NCI-H774 (cell line): ENCODE data around the gene NCKAP1.
"Not testable (repeated sequence)": the region's sequence is repeated elsewhere in the genome, so short reads cannot be mapped to it uniquely, and the experiment has no call there.

ENCODE experiments used
- DNase-seq: peaks from one replicate; lab custom pipeline; 2025; lab: John Stamatoyannopoulos, UW

NCKAP1 gene

DNA sequence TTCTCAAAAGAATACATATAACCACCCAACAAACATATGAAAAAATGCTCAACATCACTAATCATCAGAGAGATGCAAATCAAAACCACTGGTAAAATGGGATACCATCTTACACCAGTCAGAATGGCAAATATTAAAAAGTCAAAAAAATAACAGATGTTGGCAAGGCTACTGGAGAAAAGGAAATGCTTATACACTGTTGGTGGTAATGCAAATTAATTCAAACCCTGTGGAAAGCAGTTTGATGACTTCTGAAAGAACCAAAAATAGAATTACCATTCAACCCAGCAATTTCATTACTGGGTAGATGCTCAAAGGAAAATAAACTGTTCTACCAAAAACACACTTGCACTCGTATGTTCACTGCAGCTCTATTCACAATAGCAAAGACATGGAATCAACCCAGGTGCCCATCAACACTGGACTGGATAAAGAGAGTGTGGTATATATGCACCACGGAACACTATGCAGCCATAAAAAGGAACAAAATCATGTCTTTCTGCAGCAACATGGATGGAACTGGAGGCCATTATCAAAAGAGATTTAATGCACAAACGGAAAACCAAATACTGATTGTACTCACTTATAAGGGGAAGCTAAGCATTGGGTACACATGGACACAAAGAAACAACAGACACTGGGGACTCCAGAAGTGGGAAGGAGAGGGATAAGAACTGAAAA is 38.8 kb downstream of the NCKAP1 start:
- DNase-seq = no peak

- DNase-seq = no peak
Observed at GRCh38 chr2:182994228-182994912, 43.9 kb downstream of the NCKAP1 start.

DNA sequence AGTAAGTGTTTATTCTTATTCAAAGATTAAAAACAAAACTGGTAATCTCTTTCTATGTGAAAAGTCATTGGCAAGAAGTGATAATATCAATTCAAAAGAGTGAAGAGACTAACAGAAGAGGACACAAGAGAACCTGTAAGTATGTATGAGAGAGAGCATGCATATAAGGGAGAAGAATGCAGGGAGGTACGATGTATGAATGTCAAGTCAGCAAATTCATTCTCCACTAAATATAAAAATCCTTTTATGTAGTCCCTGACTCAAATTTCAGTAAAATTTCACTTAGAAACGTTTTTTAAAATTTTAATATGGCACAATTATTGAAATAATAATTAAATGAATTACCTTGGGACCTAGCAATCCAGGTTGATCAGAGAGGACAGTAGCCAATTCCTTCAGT is 55.3 kb downstream of the NCKAP1 start:
- DNase-seq = no peak

GRCh38 chr2:182981475-182981874 is 56.8 kb downstream of the NCKAP1 start:
- not testable (repeated sequence) for DNase-seq

DNA sequence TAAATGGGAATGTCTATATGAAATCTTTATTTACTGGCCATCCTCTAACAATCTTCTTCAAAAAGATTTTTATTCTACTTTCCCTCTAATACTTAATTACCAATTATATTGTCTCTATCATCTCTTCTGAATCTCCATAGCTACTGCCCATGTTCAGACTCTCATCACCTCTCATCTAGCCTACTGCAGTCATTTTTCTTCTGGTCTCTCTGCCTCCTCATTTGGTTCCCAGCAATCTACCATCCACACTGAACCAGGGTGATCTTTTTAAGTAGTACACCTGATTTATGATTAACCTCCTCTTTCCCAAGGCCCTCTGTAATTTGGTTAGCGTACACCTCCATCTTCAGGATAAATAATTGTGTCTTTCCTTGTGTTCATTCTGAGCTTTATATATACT is 57.6 kb downstream of the NCKAP1 start:
- no peak for DNase-seq

DNA sequence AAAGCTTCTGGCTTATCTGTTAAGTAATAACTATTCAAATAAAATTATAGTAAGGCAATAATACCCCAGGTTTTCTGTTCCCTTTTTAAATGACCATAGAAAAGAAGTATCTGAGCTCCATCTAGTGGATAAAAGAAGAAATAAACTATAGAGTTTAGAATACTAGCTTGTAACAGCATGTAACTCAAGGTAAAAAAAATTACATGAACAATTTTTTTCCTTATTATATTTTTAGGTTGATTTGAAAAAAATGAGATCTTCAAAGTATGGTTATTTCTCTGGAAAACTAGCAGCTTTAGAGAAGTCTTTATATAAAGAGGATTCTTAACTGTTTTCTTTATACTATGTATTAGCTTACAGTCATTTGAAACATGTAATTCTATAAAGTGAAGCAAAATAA is 58.1 kb downstream of the NCKAP1 start:
- DNase-seq = peak; percentile 60

- DNase-seq = no peak
Observed at GRCh38 chr2:182977463-182977862, 60.8 kb downstream of the NCKAP1 start.

DNA sequence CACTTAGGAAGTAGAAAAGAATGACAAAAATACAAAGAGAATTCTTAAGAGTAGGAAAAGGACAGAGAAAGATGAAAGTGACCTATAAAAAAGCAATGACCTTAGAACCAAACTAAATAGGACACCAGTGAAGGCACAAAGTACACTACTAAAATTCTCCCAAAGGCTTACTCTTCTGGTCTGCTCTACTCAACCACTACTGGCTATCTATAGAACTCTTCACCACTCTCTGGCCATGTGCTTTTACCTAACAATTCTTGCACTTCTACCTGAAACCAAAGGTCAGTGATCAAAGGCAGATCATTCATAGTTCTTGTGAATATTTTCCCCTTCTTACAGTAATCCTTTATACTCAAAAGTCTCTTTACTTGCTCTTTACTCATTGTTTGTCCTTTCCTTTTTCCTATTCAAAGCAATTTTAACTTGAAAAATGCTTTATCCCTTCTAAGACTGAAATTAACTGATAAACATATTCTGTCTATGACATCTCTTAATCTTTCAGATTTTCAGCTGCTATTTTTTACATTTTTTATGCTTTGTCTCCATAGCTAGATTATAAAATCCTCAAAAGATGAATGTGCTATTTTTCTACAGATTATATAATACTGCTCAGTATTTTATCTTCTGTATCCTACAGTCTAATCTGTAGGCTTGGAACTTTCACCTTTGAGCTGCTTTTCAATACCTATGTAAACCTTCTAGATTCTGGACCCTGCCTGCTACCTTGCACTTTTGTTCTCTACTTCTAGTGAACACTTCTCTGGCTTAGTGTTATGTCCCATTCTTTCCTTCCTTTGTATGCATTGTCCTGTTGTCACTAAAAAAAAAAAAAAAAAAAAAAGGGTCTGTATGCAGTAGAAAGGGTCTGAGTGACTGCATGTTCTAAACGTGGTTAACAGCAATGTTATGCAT is 64.6 kb downstream of the NCKAP1 start:
- no peak for DNase-seq

DNA sequence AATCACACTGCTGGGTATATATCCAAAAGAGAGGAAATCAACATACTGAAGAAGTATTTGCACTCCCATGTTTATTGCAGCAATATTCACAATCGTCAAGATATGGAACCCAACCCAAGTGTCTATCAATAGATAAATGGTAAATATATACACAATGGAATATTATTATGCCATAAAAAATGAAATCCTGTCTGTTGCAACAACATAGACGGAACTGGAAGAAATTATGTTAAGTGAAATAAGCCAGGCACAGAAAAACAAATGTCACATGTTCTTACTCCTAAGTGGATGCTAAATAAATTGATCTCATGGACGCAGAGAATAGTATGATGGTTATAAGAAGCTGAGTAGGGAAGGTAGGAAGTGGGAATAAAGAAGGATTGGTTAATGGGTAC is 65.7 kb downstream of the NCKAP1 start:
- DNase-seq = no peak

DNA sequence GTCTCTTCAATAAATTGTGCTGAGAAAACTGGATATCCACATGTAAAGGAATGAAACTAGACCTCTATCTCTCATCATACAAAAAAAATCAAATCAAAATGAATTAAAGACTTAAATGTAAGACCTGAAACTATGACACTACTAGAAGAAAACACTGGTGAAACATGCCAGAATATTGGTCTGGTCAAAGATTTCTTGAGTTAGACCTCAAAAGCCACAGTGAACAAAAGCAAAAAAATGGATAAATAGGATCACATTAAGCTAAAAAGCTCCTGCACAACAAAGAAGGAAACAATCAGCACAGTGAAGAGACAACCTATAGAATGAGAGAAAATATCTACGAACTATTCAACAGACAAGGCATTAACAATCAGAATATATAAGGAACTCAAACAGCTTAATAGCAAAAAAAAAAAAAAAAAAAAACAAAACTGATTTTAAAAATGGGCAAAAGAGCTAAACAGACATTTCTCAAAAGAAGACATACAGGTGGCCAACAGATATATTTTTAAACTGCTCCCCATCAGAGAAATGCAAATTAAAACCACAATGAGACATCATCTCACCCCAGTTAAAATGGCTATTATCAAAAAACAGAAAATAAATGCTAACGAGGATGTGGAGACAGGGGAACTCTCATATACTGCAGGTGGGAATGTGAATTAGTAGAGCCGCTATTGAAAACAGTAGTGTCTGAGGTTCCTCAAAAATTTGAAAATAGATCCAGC is 66.3 kb downstream of the NCKAP1 start:
- DNase-seq = no peak

DNA sequence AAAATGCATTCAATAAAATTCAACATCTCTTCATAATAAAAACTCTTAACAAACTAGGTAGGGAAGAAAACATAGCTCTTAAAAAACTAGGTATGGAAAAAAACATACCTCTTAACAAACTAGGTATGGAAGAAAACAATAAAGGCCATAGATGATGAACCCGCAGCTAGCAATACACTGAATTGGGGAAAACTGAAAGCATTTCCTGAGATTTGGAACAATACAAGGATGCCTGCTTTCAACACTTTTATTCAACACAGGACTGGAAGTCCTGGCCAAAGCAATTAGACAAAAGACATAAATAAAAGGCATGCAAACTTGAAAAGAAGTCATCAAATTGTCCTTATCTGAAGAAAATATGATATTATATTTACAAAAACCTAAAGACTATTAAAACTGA is 67.8 kb downstream of the NCKAP1 start:
- DNase-seq = no peak

- no peak for DNase-seq
Observed at GRCh38 chr2:182968493-182968892, 69.8 kb downstream of the NCKAP1 start.

- not testable (repeated sequence) for DNase-seq
Observed at GRCh38 chr2:182966356-182966755, 71.9 kb downstream of the NCKAP1 start.

- no peak for DNase-seq
Observed at GRCh38 chr2:182962641-182963040, 75.6 kb downstream of the NCKAP1 start.

- DNase-seq = not testable (repeated sequence)
Observed at GRCh38 chr2:182960869-182961268, 77.4 kb downstream of the NCKAP1 start.

- DNase-seq = no peak
Observed at GRCh38 chr2:182954789-182955188, 83.5 kb downstream of the NCKAP1 start.

DNA sequence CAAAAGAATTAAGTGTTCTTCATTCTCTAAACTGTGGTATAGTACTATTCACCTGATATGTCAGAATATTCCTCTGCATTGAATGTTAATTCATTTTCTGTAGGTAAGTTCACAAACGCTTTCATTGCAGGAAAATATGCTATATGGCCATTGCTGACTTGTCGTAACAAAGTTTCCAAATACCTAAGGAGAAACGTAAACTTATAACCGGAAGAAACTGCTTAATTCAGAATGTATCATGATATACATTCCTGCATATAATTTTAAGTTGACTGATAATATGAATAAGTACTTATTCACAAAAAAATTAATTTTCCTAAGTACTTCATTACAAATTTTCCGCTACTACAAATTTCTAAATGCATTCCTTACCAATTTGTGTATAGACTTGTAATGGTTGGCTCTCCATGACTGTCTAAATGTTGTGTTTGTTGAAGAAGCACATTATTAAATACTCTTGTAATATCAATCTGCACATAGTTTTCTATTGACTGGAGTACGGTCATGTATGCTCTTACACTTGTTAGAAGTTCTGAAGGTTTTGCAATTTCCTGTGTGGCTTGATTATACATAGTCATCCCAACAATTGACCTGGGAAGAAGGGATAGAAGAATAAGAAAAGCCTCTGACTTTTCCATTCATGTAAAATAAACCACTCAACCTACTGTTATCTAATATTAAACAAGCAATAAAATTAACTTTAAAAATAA is 85.4 kb downstream of the NCKAP1 start:
- no peak for DNase-seq

DNA sequence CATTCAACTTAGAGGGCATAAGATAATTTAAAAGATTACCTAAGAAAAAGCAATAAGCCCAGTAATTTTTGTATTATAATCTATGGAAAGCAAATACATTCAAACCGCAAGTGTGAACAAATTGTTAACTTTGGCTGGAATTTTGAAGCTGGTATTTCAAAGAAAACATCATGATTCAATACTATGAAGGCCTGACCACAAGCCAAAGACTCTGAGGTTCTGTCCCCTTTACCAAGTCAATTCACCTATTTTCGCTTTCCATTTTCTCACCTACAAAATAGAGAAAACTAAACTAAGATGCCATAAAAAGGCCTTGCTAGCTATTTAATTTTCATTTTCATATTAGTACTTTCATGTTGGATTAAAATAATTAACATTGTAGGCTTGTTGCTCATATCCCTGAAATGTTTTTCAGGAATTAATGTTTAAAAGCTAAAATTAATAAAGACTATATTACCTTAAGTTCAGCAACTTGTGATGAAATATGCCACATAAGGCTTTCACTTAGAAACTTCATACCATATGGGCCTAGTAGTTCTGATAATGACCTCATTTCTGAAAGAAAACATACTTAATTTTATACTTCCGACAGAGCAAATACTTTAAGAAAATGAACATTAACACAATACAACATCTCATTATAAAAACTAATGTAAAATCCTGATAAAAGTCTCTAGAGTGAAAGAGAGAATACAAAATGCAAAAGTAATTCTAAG is 86.2 kb downstream of the NCKAP1 start:
- no peak for DNase-seq

DNA sequence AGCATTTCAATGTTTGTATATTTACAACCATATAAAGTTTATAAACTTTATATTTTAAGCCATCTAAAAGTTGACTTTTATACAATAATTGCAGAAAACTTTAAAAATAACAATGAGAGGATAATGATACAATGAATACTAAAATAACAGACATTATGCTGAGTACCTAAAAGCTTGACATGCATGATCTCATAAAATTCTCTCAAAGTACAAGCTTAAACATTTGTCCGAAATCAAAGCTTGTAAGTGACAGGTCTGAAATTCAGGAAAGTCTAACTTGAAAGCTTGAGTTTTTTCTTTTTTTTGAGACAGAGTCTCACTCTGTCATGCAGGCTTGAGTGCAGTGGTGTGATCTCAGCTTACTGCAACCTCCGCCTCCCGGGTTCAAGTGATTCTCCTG is 87.7 kb downstream of the NCKAP1 start:
- no peak for DNase-seq

DNA sequence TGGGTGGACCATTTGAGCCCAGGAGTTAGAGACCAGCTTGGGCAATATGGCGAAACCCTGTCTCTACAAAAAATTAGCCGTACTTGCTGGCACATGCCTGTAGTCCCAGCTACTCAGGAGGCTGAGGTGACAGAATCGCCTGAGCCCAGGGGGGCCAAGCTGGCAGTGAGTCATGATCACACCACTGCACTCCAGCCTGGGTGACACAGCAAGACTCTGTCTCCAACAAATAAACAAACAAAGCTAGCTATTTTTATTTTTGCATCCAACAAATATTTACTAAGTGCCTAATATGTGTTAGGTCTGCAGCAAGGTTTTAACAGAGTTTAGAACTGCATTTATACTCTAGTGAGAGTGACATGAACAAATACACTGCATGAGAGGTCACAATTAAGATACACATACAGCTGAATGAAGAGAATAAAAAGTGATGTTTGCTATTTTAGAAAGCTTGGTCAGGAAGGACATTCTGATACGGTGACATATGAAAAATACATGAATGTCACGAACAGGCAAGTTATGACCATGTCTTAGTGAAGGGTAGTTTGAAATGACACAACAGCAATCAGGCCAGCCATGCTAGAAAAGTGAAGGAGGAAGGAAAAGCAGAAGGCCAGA is 88.6 kb downstream of the NCKAP1 start:
- peak; percentile 63 for DNase-seq
